Mesodermal cell (in vitro differentiated cells): ENCODE measurements around the gene EPOP.

Experiments used
- H3K27ac ChIP-seq: 2 replicates; pipeline ENCODE4 v1.7.0; 2013; ENCODE audit warnings: mild to moderate bottlenecking, low read depth, low read length, moderate library complexity; ENCODE audit not compliant: severe bottlenecking
- H3K36me3 ChIP-seq: 2 replicates; pipeline ENCODE4 v1.7.1; 2013; ENCODE audit warnings: mild to moderate bottlenecking, low read length, moderate library complexity; ENCODE audit not compliant: control insufficient read depth, insufficient read depth
- H3K4me1 ChIP-seq: one replicate; pipeline ENCODE4 v1.7.1; 2013; ENCODE audit warnings: mild to moderate bottlenecking, low read length; ENCODE audit not compliant: insufficient read depth, control insufficient read depth, poor library complexity, severe bottlenecking
- H3K4me3 ChIP-seq: 2 replicates; pipeline ENCODE4 v1.7.0; 2013; ENCODE audit warnings: low read length, control low read depth, mild to moderate bottlenecking; ENCODE audit not compliant: insufficient read depth, poor library complexity, severe bottlenecking; ENCODE audit errors: extremely low read depth
- H3K9me3 ChIP-seq: 2 replicates; pipeline ENCODE4 v1.7.1; 2013; ENCODE audit warnings: mild to moderate bottlenecking, low read length, moderate library complexity; ENCODE audit not compliant: control insufficient read depth
- WGBS, 2 experiments: methylation state at CpG; one replicate each; pipeline ENCODE4 v1.1.5; 2013; ENCODE audit warnings: missing lambda C conversion rate in 2 of 2; ENCODE audit not compliant: insufficient coverage in 2 of 2; 5-methylcytosine and 5-hydroxymethylcytosine counted together

The EPOP gene

GRCh38 chr17:38671939-38672720 is 2.6 kb downstream of the EPOP start:
- no peak overlapping the region for H3K27ac ChIP-seq
- no peaks in the 10 kb centered on the region for H3K36me3 ChIP-seq
- H3K4me3 ChIP-seq = peak overlapping the region; percentile 23
- 27 to 34% methylated on average over 6 to 10 of the region's 12 CpGs for WGBS, 2 experiments
- no peaks in the 10 kb centered on the region for H3K9me3 ChIP-seq
- H3K4me1 ChIP-seq = peaks cover 20% of the 10 kb centered on the region

- peaks cover 12% of the 10 kb centered on the region for H3K4me1 ChIP-seq
- no peaks in the 10 kb centered on the region for H3K36me3 ChIP-seq
- no peak overlapping the region for H3K4me3 ChIP-seq
- H3K9me3 ChIP-seq = no peaks in the 10 kb centered on the region
- 28 to 33% methylated on average over 3 to 5 of the region's 6 CpGs for WGBS, 2 experiments
- no peak overlapping the region for H3K27ac ChIP-seq
Observed at GRCh38 chr17:38669520-38669919, 5.2 kb downstream of the EPOP start.

- 29 to 50% methylated on average over 1 to 2 of the region's 2 CpGs for WGBS, 2 experiments
- no peak overlapping the region for H3K27ac ChIP-seq
- H3K4me1 ChIP-seq = peaks cover 11% of the 10 kb centered on the region
- H3K4me3 ChIP-seq = no peak overlapping the region
- H3K9me3 ChIP-seq = no peaks in the 10 kb centered on the region
- H3K36me3 ChIP-seq = no peaks in the 10 kb centered on the region
Observed at GRCh38 chr17:38667787-38668122, 7.0 kb downstream of the EPOP start.

GRCh38 chr17:38667099-38667786 is 7.5 kb downstream of the EPOP start:
- no peaks in the 10 kb centered on the region for H3K36me3 ChIP-seq
- H3K4me3 ChIP-seq = no peak overlapping the region
- peaks cover 7% of the 10 kb centered on the region for H3K4me1 ChIP-seq
- H3K27ac ChIP-seq = no peak overlapping the region
- WGBS, 2 experiments = 2 to 27% methylated on average over 4 of the region's 7 CpGs
- no peaks in the 10 kb centered on the region for H3K9me3 ChIP-seq

- no peak overlapping the region for H3K27ac ChIP-seq
- H3K36me3 ChIP-seq = no peaks in the 10 kb centered on the region
- no peak overlapping the region for H3K4me3 ChIP-seq
- 75 to 88% methylated on average over 4 to 5 of the region's 9 CpGs for WGBS, 2 experiments
- no peaks in the 10 kb centered on the region for H3K9me3 ChIP-seq
- H3K4me1 ChIP-seq = peaks cover 9% of the 10 kb centered on the region
Observed at GRCh38 chr17:38663964-38664644, 10.7 kb downstream of the EPOP start.

- 7 to 14% methylated on average over 6 of the region's 9 CpGs for WGBS, 2 experiments
- no peaks in the 10 kb centered on the region for H3K9me3 ChIP-seq
- no peak overlapping the region for H3K4me3 ChIP-seq
- H3K4me1 ChIP-seq = peaks cover 9% of the 10 kb centered on the region
- H3K27ac ChIP-seq = no peak overlapping the region
- H3K36me3 ChIP-seq = no peaks in the 10 kb centered on the region
Observed at GRCh38 chr17:38663125-38663751, 11.5 kb downstream of the EPOP start.

GRCh38 chr17:38660097-38661025 is 14.4 kb downstream of the EPOP start:
- Histone ChIP-seq H3K9me3 (no peaks in the 10 kb centered on the region), H3K36me3 (no peaks in the 10 kb centered on the region), H3K27ac (no peak overlapping the region), H3K4me3 (no peak overlapping the region), H3K4me1 (peaks cover 20% of the 10 kb centered on the region)
- WGBS, 2 experiments = 83 to 85% methylated on average over 14 to 15 of the region's 16 CpGs

- WGBS, 2 experiments = 84 to 88% methylated on average over 1 to 3 of the region's 7 CpGs
- peaks cover 20% of the 10 kb centered on the region for H3K4me1 ChIP-seq
- H3K9me3 ChIP-seq = no peaks in the 10 kb centered on the region
- H3K4me3 ChIP-seq = no peak overlapping the region
- no peaks in the 10 kb centered on the region for H3K36me3 ChIP-seq
- no peak overlapping the region for H3K27ac ChIP-seq
Observed at GRCh38 chr17:38659415-38659814, 15.3 kb downstream of the EPOP start.

- WGBS, 2 experiments = 83 to 95% methylated on average over 9 to 11 of the region's 13 CpGs
- Histone ChIP-seq H3K4me1 (peaks cover 24% of the 10 kb centered on the region), H3K27ac (no peak overlapping the region), H3K9me3 (no peaks in the 10 kb centered on the region), H3K4me3 (no peak overlapping the region), H3K36me3 (no peaks in the 10 kb centered on the region)
Observed at GRCh38 chr17:38658741-38659345, 15.9 kb downstream of the EPOP start.
